ENCODE measurements around the gene CEACAM1. TPM values are rescaled to one million over a fixed set of nuclear protein-coding genes. Genes with fewer than 3 reads are reported as not detected.
"Not testable (repeated sequence)": the region's sequence is repeated elsewhere in the genome, so short reads cannot be mapped to it uniquely, and the experiment has no call there.

CEACAM1 gene
- total RNA-seq, 2 donors from 2014 or later: 251 to 510 TPM

DNA sequence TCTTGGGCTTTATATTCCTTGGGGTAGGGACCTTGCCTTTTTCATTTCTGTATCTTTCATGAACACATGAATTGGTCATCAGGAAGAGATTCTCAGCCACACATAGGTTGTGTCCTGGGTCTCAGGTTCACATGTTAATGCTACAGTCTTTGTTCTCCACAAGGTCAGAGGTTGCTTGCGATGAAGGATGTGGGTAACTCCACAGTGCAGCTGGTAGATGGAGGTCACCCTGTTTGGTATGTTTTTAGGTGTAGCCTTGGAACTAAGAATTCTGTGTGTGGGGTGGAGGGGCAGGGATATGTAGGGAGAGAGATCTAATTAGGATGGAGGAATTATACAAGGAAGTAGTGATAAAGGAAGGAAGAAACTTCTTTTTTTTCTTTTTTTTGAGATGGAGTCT, 23.2 kb downstream of the CEACAM1 start:
- Histone ChIP-seq H3K36me3 (no peaks in the 10 kb centered on the region), H3K9me3 (no peaks in the 10 kb centered on the region), H3K27ac (peak overlapping the region; percentile 10), H3K27me3 (no peaks in the 10 kb centered on the region), H3K9ac (ENCODE audit: low read depth in 2 of 2, low read length in 2 of 2) (no peak overlapping the region), H3K4me1 (no peaks in the 10 kb centered on the region), H3K4me3 (no peak overlapping the region)
- no peak for DNase-seq
- intact Hi-C loops (cut with DNase I): no loop called here
- TF ChIP-seq CTCF (IDR thresholded peaks at IDR 0.05): no peak

- intact Hi-C loops (cut with DNase I): no loop called here
- TF ChIP-seq CTCF (IDR thresholded peaks at IDR 0.05): no peak
- Histone ChIP-seq H3K9me3 (no peaks in the 10 kb centered on the region), H3K36me3 (no peaks in the 10 kb centered on the region), H3K9ac (ENCODE audit: low read depth in 2 of 2, low read length in 2 of 2) (no peak overlapping the region), H3K4me3 (no peak overlapping the region), H3K27me3 (no peaks in the 10 kb centered on the region), H3K27ac (no peak overlapping the region), H3K4me1 (peaks cover 9% of the 10 kb centered on the region)
- no peak for DNase-seq
Measured at GRCh38 chr19:42501733-42502132, 26.5 kb downstream of the CEACAM1 start.

DNA sequence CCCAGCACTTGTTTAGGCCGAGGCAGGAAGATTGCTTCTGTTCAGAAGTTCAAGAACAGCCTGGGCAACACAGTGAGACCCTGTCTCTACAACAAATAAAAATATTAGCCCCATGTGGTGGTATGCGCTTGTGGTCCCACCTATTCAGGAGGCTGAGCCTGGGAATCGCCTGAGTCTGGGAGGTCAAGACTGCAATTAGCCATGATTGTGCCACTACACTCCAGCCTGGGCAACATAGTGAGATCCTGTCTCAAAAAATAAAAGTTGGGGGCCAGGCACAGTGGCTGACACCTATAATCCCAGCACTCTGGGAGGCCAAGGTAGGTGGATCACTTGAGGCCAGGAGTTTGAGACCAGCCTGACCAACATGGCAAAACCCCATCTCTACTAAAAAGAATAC, 27.0 kb downstream of the CEACAM1 start:
- intact Hi-C loops (cut with DNase I); H3K27ac ChIP-seq; DNase-seq; H3K9ac ChIP-seq (ENCODE audit: low read depth in 2 of 2, low read length in 2 of 2); H3K4me1 ChIP-seq; H3K27me3 ChIP-seq; H3K36me3 ChIP-seq; H3K9me3 ChIP-seq; H3K4me3 ChIP-seq: not testable (repeated sequence)

DNA sequence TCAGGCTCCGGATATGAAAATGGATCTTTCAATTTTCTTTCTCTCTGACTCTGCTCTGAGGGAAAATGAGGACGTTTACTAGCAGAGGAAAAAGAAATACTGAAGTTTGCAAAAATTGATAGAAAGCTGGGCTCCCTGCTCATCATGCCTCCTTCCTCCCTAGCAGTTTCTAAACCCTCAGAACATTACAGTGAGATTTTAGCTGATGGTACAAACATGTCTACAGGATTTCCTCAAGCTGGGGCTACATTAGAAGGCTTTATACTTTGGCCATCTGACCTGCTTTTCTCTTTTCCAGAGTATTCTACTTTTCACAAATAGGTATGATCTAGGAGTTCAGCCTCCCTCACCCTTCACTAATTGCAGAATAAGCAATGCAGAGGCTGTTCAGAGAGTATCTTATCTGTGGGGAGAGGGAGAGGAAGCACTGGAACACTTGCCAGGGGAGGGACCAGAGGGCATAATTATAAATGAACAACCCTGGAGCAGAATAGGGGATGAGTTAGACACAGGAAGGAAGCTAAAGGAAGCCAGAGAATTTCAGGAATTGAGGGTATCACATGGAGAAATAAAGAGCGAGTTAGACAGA, 30.0 kb downstream of the CEACAM1 start:
- Histone ChIP-seq H3K4me1 (peaks cover 9% of the 10 kb centered on the region), H3K27me3 (no peaks in the 10 kb centered on the region), H3K9ac (ENCODE audit: low read depth in 2 of 2, low read length in 2 of 2) (peak overlapping the region; percentile 6 to 61), H3K9me3 (no peaks in the 10 kb centered on the region), H3K4me3 (no peak overlapping the region), H3K27ac (peak overlapping the region; percentile 87), H3K36me3 (no peaks in the 10 kb centered on the region)
- TF ChIP-seq CTCF (IDR thresholded peaks at IDR 0.05): no peak
- intact Hi-C loops (cut with DNase I): no loop called here
- peak; percentile 33 for DNase-seq

DNA sequence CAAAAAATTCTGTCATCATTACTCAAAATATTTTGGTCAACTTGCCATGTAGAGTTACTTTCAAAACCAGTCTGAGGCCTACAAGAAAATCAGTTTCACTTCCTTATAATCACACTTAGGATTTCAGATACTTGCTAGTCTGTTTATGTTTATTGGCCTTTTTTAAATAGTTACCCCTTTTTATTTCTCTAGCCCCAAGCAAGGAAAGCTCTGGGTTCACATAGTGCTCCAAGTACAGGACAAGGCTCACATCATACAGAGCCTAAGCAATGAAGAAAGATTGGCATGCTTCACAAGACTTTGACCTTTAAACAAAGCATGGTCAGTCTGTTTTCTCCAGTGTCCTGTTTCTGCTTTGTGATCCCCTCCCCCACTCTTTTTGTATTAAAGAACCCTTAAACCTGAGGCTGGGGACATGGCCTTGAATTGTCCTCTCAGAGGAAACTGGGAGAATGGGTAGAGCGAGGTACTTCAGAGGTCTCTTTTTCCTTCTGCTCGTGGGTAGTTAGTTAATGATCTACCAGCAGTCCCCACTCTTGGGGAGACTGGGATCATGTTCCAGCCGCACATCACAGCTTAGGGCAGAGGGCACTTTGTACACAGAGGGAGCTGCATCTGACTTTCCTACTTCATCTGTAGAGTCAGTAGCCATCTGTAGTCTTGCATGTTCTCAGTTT, 30.7 kb downstream of the CEACAM1 start:
- intact Hi-C loops (cut with DNase I): no loop called here
- peak; percentile 76 for DNase-seq
- Histone ChIP-seq H3K4me1 (peaks cover 9% of the 10 kb centered on the region), H3K36me3 (no peaks in the 10 kb centered on the region), H3K27ac (peak overlapping the region; percentile 87), H3K9me3 (no peaks in the 10 kb centered on the region), H3K9ac (ENCODE audit: low read depth in 2 of 2, low read length in 2 of 2) (peak overlapping the region in 1 of 2 donors; percentile 61), H3K4me3 (no peak overlapping the region), H3K27me3 (no peaks in the 10 kb centered on the region)
- TF ChIP-seq CTCF (IDR thresholded peaks at IDR 0.05): no peak

DNA sequence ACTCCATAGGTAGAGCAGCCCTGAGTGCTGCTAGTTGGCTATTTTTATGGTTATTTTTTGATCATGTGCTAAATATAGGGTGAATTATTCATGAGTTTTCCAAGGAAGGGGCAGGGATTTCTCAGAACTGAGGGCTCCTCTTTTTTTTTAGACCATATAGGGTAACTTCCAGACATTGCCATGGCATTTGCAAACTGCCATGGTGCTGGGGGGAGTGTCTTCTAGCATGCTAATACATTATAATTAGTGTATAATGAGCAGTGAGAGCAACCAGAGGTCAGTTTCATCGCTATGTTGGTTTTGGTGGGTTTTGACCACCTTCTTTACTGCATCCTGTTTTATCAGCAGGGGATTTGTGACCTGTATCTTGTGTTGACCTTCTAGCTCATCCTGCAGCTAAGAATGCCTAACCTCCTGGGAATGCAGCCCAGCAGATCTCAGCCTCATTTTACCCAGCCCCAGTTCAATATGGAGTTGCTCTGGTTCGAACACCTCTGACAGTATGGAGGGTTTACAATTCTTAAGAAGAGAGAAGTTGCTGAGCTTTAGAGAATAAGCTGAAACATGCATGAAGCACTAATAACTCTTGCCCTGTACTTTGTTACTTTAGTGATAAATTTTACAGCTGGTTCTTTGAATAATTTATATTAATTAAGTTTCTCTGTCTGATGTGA, 31.7 kb downstream of the CEACAM1 start:
- H3K9me3 ChIP-seq: no peaks in the 10 kb centered on the region
- no peak for DNase-seq
- peaks cover 9% of the 10 kb centered on the region for H3K4me1 ChIP-seq
- H3K36me3 ChIP-seq: no peaks in the 10 kb centered on the region
- H3K27me3 ChIP-seq: no peaks in the 10 kb centered on the region
- intact Hi-C loops (cut with DNase I): no loop called here
- TF ChIP-seq CTCF (IDR thresholded peaks at IDR 0.05): no peak
- H3K9ac ChIP-seq (ENCODE audit: low read depth in 2 of 2, low read length in 2 of 2): no peak overlapping the region
- H3K27ac ChIP-seq: peak overlapping the region; percentile 87
- H3K4me3 ChIP-seq: no peak overlapping the region
